Prostate gland (tissue), 2 donors: ENCODE data around the gene UBP1. TPM values are rescaled to one million over a fixed set of nuclear protein-coding genes. Genes with fewer than 3 reads are reported as not detected.
"Not testable (repeated sequence)": the region's sequence is repeated elsewhere in the genome, so short reads cannot be mapped to it uniquely, and the experiment has no call there.

Experiments used
- DNase-seq: peaks from one replicate; pipeline ENCODE4 v3.0.0-alpha.2; 2019; ENCODE audit warnings: low spot score
- H3K27ac ChIP-seq, 2 donors: fragments of 200-600 bp; sonication (generic); 2 replicates each; pipeline ENCODE4 v1.5.1; 2017 to 2019
- H3K27me3 ChIP-seq: fragments of 200-600 bp; sonication (generic); replicated peaks from 2 replicates; pipeline ENCODE4 v1.5.1; 2019; ENCODE audit not compliant: insufficient read depth
- H3K36me3 ChIP-seq, 2 donors: fragments of 200-600 bp; sonication (generic); 1 replicate in 1 of 2; 2 replicates in 1 of 2; pipeline versions ENCODE4 v1.5.1 to v1.8.1; 2017 to 2019
- H3K4me1 ChIP-seq: fragments of 200-600 bp; sonication (generic); replicated peaks from 2 replicates; pipeline ENCODE4 v1.5.1; 2019
- H3K4me3 ChIP-seq, 2 donors: fragments of 200-600 bp; sonication (generic); 2 replicates each; pipeline ENCODE4 v1.5.1; 2017 to 2019
- H3K9me3 ChIP-seq: fragments of 200-600 bp; sonication (generic); 2 replicates; pipeline ENCODE4 v1.5.1; 2017
- POLR2A ChIP-seq: fragments of 450-650 bp; IDR thresholded peaks from one replicate; pipeline ENCODE4 v1.6.1; 2016; ENCODE audit warnings: antibody characterized with exemption, mild to moderate bottlenecking
- POLR2AphosphoS5 ChIP-seq: sonication (generic); formaldehyde crosslinking; IDR thresholded peaks from one replicate; pipeline ENCODE4 v1.6.1; 2017; ENCODE audit warnings: antibody characterized with exemption
- WGBS: methylation state at CpG from one replicate; pipeline ENCODE4 v1.1.5; 2018; 5-methylcytosine and 5-hydroxymethylcytosine counted together
- intact Hi-C: fragments of 100-400 bp; cut with DNase I; formaldehyde crosslinking; loops from one replicate; pipeline ENCODE4 v1.14.2; 2022
- total RNA-seq, 2 donors: library from RNA; depleted of rRNA; stranded (reverse); fragments of >200 nt; gene quantifications; one replicate each; pipeline ENCODE4 v1.1.0, GENCODE V29; 2016
- TF ChIP-seq, protein P1 (sequence below), 4 experiments: fragments of 200-600 bp in 2 of 4; fragments of 450-650 bp in 2 of 4; sonication (generic) in 2 of 4; IDR thresholded peaks; 1 replicate in 3 of 4; 2 replicates in 1 of 4; pipeline ENCODE4 v1.5.1; 2016 to 2019; ENCODE audit warnings: antibody characterized with exemption in 4 of 4, mild to moderate bottlenecking in 2 of 4, moderate library complexity in 2 of 4

Gene UBP1
- total RNA-seq, 2 donors from 2014 or later, result 52.3 to 57.2 TPM

DNA sequence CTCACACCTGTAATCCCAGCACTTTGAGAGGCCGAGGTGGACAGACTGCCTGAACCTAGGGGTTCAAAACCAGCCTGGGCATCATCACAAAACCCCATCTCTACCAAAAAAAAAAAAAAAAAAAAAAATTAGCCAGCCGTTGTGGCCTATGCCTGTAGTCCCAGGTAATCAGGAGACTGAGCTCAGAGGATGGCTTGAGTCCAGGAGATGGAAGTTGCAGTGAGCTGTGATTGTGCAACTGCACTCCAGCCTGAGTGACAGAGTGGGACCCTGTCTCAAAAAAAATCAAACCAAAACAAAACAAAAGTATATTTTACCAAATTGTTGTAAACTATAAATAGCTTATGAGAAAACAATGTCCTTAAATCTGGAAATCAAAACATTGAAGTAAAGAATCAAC lies 34.7 kb upstream of the UBP1 start:
- no peaks in the 10 kb centered on the region for H3K9me3 ChIP-seq

DNA sequence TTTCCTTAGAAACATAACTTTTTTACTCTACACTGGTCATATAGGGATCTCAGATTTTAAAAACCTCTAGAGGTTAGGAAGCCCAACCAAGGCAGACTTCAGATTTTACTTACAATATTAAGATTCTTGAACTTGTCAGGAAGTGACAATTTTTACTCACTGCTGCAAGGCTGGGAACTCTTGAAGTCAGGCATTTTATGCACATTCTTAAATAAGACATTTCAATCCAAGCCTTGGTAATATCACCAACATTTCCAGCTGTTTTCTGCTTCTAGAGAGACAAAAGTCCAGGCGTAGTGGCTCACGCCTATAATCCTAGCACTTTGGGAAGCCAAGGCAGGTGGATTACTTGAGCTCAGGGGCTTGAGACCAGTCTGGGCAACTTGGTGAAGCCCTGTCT lies 33.6 kb upstream of the UBP1 start:
- 98% methylated on average over 2 of the region's 2 CpGs for WGBS
- H3K4me1 ChIP-seq, result no peaks in the 10 kb centered on the region
- no peaks in the 10 kb centered on the region for H3K36me3 ChIP-seq
- no peak overlapping the region for H3K4me3 ChIP-seq
- no peaks in the 10 kb centered on the region for H3K27me3 ChIP-seq
- H3K27ac ChIP-seq, result no peak overlapping the region
- TF ChIP-seq POLR2A, result no peak
- no peak for TF ChIP-seq POLR2AphosphoS5
- TF ChIP-seq, protein P1, sequence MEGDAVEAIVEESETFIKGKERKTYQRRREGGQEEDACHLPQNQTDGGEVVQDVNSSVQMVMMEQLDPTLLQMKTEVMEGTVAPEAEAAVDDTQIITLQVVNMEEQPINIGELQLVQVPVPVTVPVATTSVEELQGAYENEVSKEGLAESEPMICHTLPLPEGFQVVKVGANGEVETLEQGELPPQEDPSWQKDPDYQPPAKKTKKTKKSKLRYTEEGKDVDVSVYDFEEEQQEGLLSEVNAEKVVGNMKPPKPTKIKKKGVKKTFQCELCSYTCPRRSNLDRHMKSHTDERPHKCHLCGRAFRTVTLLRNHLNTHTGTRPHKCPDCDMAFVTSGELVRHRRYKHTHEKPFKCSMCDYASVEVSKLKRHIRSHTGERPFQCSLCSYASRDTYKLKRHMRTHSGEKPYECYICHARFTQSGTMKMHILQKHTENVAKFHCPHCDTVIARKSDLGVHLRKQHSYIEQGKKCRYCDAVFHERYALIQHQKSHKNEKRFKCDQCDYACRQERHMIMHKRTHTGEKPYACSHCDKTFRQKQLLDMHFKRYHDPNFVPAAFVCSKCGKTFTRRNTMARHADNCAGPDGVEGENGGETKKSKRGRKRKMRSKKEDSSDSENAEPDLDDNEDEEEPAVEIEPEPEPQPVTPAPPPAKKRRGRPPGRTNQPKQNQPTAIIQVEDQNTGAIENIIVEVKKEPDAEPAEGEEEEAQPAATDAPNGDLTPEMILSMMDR (IDR thresholded peaks at IDR 0.05), result no peak
- intact Hi-C loops, result no loop called here
- H3K9me3 ChIP-seq, result no peaks in the 10 kb centered on the region
- no peak for DNase-seq

More for the DNA sequence above, 34.7 kb upstream of the UBP1 start:
- Histone ChIP-seq H3K4me1 (no peaks in the 10 kb centered on the region), H3K4me3 (no peak overlapping the region), H3K27ac (no peak overlapping the region), H3K27me3 (no peaks in the 10 kb centered on the region), H3K36me3 (no peaks in the 10 kb centered on the region)
- WGBS, result 78% methylated on average over 2 of the region's 2 CpGs
- intact Hi-C loops, result no loop called here
- no peak for DNase-seq
- TF ChIP-seq POLR2A (no peak), POLR2AphosphoS5 (no peak)
- TF ChIP-seq, protein P1 (IDR thresholded peaks at IDR 0.05), result no peak

DNA sequence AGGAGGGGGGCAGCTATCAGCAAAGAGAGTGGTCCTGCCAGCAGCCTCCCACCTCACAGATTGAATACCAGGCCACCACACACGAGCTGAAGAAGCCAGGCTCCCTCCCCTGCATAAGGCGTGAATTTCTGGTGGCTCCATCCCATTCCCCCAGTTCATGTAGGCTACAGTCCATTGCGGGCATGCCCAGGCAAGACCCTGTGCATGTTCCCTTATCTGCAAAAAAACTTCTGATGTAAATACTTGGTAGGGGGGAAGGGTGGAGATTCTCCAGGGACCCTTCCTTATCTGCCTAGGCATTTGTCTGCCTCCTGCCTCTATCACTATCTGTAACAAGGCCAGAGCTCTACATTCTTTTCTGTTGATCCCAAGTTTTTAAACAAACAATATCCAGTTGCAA lies 27.6 kb upstream of the UBP1 start:
- Histone ChIP-seq H3K9me3 (no peaks in the 10 kb centered on the region), H3K4me1 (no peaks in the 10 kb centered on the region), H3K4me3 (no peak overlapping the region), H3K27me3 (no peaks in the 10 kb centered on the region), H3K36me3 (no peaks in the 10 kb centered on the region), H3K27ac (no peak overlapping the region)
- TF ChIP-seq POLR2AphosphoS5, result no peak
- TF ChIP-seq, protein P1 (IDR thresholded peaks at IDR 0.05), result no peak
- TF ChIP-seq POLR2A, result no peak
- no peak for DNase-seq
- intact Hi-C loops, result no loop called here
- WGBS, result 94% methylated on average over 3 of the region's 3 CpGs

DNA sequence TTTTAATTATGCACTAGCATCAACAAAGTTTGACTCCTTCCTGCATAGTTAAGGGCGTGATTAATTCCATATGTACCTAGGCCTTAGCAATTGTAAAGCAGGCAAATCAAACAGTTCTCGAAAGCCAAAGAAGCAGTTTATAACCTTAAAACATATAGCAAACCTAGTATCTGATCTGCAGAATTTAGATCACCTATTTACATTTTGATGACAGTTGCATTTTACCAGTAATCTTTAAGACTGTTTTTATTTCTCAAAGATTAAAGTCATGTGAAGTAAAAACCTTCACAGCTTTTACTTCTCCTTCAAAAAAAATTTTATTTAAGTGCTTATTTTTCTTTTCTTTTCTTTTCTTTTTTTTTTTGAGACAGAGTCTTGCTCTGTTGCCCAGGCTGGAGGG lies 20.9 kb upstream of the UBP1 start:
- Histone ChIP-seq H3K4me3 (no peak overlapping the region), H3K27me3 (no peaks in the 10 kb centered on the region), H3K27ac (no peak overlapping the region), H3K36me3 (no peaks in the 10 kb centered on the region), H3K9me3 (no peaks in the 10 kb centered on the region), H3K4me1 (no peaks in the 10 kb centered on the region)
- 84% methylated on average over 2 of the region's 2 CpGs for WGBS
- no peak for DNase-seq
- TF ChIP-seq POLR2A (no peak), POLR2AphosphoS5 (no peak)
- TF ChIP-seq, protein P1 (IDR thresholded peaks at IDR 0.05), result no peak
- intact Hi-C loops, result no loop called here

DNA sequence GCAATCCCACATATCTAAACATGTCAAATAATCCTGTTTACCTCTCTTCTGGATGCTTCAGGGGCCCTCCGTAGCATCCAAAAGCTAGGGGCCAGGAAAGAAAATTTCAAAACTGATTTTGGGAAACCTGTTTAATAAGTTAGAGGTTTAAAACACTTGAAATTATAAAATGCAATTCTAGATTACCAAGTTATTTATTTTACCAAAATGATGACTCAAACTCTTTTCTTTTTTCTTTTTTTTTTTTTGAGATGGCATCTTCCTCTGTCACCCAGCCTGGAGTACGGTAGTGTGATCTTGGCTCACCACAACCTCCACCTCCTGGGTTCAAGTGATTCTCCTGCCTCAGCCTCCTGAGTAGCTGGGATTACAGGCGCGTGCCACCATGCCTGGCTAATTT lies 19.4 kb upstream of the UBP1 start:
- H3K36me3 ChIP-seq, intact Hi-C loops: not testable (repeated sequence)
- WGBS, result 95% methylated on average over 4 of the region's 4 CpGs

More for the DNA sequence above, 19.4 kb upstream of the UBP1 start:
- H3K27me3 ChIP-seq, H3K9me3 ChIP-seq, H3K4me3 ChIP-seq, DNase-seq, H3K27ac ChIP-seq, H3K4me1 ChIP-seq: not testable (repeated sequence)
